IMR-90 (cell line): ENCODE data around the gene ZNF236.

Source experiments
- BHLHE40 ChIP-seq: fragments of 150-350 bp; IDR thresholded peaks from 2 replicates; pipeline ENCODE4 v1.6.1; 2016; ENCODE audit warnings: mild to moderate bottlenecking, low read depth, low read length
- CTCF ChIP-seq: conservative IDR thresholded peaks from 2 replicates; pipeline ENCODE4 v1.5.1; 2012; ENCODE audit warnings: mild to moderate bottlenecking, low read depth, low read length, improper control_type of control experiment
- FOS ChIP-seq: fragments of 150-350 bp; IDR thresholded peaks from 2 replicates; pipeline ENCODE4 v1.6.1; 2016; ENCODE audit warnings: low read depth, low read length

GRCh38 chr18:76886112-76886511 is 63.8 kb downstream of the ZNF236 start:
- TF ChIP-seq CTCF: no peak
- TF ChIP-seq BHLHE40: no peak
- TF ChIP-seq FOS: no peak
